Measurements from ENCODE around the gene ITPK1. TPM values are rescaled to one million over a fixed set of nuclear protein-coding genes. Genes with fewer than 3 reads are reported as not detected.

The ITPK1 gene
- total and polyA plus RNA-seq, 2 donors (not counting 3 experiments of a cell fraction or from before 2014, with no cell fraction given) = 39.6 to 51.8 TPM

- Histone ChIP-seq H3K4me1 (ENCODE audit: control insufficient read depth, extremely low read depth, insufficient read depth, low read length) (peaks cover 5% of the 10 kb centered on the region), H4K20me1 (replicated peaks; ENCODE audit: control insufficient read depth, extremely low read depth, insufficient read depth, low read length) (no peaks in the 10 kb centered on the region), H3K36me3 (ENCODE audit: control insufficient read depth in 2 of 2, extremely low read depth in 1 of 2, insufficient read depth in 2 of 2, low read length in 2 of 2) (no peaks in the 10 kb centered on the region), H3K9ac (replicated peaks; ENCODE audit: extremely low read depth, insufficient read depth, low read length) (no peak overlapping the region), H3K27ac (ENCODE audit: insufficient read depth, low read depth, low read length) (no peak overlapping the region), H3K27me3 (ENCODE audit: control insufficient read depth in 2 of 2, insufficient read depth in 2 of 2, low read length in 2 of 2) (no peaks in the 10 kb centered on the region), H3K9me1 (replicated peaks; ENCODE audit: control insufficient read depth, extremely low read depth, insufficient read depth, low read length) (no peaks in the 10 kb centered on the region), H3K79me2 (ENCODE audit: control insufficient read depth, insufficient read depth, low read length) (no peaks in the 10 kb centered on the region), H2AFZ (ENCODE audit: low read depth, low read length) (no peak overlapping the region), H3K4me2 (ENCODE audit: insufficient read depth, low read length) (no peak overlapping the region), H3K9me3 (replicated peaks; ENCODE audit: control insufficient read depth, insufficient read depth, low read length) (no peaks in the 10 kb centered on the region), H3K4me3 (replicated peaks in 1 of 3; ENCODE audit: insufficient read depth in 1 of 3, low read depth in 1 of 3, low read length in 3 of 3) (no peak overlapping the region)
- POLR2A ChIA-PET = no interaction called here
- TF ChIP-seq CTCF (IDR thresholded peaks at IDR 0.05; ENCODE audit: extremely low read depth in 1 of 2, insufficient read depth in 1 of 2, low read depth in 1 of 2, low read length in 2 of 2) = no peak
- TF ChIP-seq JUN (IDR thresholded peaks at IDR 0.05; ENCODE audit: borderline replicate concordance, insufficient read depth, insufficient read length, low read depth) = no peak
- no peak for TF ChIP-seq POLR2AphosphoS5 (IDR thresholded peaks at IDR 0.05; ENCODE audit: insufficient read depth, low read depth, low read length)
- no peak for TF ChIP-seq EZH2 (IDR thresholded peaks at IDR 0.05; ENCODE audit: borderline replicate concordance, low read depth, low read length, severe bottlenecking)
- TF ChIP-seq POLR2A (IDR thresholded peaks at IDR 0.05; ENCODE audit: low read depth, low read length) = no peak
- no peak for TF ChIP-seq FOS (IDR thresholded peaks at IDR 0.05; ENCODE audit: borderline replicate concordance, insufficient read depth, low read length)
- no peak for TF ChIP-seq GATA2 (IDR thresholded peaks at IDR 0.05; ENCODE audit: insufficient read depth, insufficient read length, low read depth, low read length)
- TF ChIP-seq MYC (IDR thresholded peaks at IDR 0.05; ENCODE audit: low read depth, low read length) = no peak
- no peak for TF ChIP-seq MAX (IDR thresholded peaks at IDR 0.05; ENCODE audit: insufficient read depth, insufficient read length)
- dilution Hi-C loops (cut with MboI; ENCODE audit: extremely low pct_ligation_motif_present, low sequenced_read_pairs) = no loop called here
- intact Hi-C loops (cut with micrococcal nuclease) = no loop called here
- no peak for DNase-seq (ENCODE audit: low read depth, low spot score)
- CTCF ChIA-PET = interaction anchor here (1.7 to 3.4 kb wide), 3 partner anchors 15 to 194 kb away, joined by 4 to 14 read pairs (median 4); no protein-coding TSS in a partner anchor
- BruUV-seq (replicated peaks) = no TSS peak
- no peak for FAIRE-seq
Measured at GRCh38 chr14:92944976-92945375, 170.7 kb downstream of the ITPK1 start.
